ENCODE data around the gene FOCAD.

GRCh38 chr9:20914556-20914955 lies 230.5 kb downstream of the FOCAD start:
- TF ChIP-seq CTCF (IDR thresholded peaks at IDR 0.05) (no peak), POLR2A (IDR thresholded peaks at IDR 0.05) (no peak)
